GM23248 (cell line): ENCODE measurements around the gene SRP14. TPM values are rescaled to one million over a fixed set of nuclear protein-coding genes. Genes with fewer than 3 reads are reported as not detected.
"Not testable (repeated sequence)": the region's sequence is repeated elsewhere in the genome, so short reads cannot be mapped to it uniquely, and the experiment has no call there.

ENCODE experiments used
- DNase-seq: peaks from one replicate; pipeline ENCODE4 v3.0.0-alpha.2; 2015
- H2AFZ ChIP-seq: fragments of 200-600 bp; sonication (generic); 2 replicates; pipeline ENCODE4 v1.6.1; 2016; ENCODE audit warnings: antibody characterized with exemption
- H3F3A ChIP-seq: fragments of 200-600 bp; sonication (generic); 2 replicates; pipeline ENCODE4 v1.6.1; 2016; ENCODE audit warnings: mild to moderate bottlenecking, antibody characterized with exemption, mixed run types; ENCODE audit not compliant: insufficient read depth
- H3K27ac ChIP-seq: fragments of 200-600 bp; sonication (generic); 2 replicates; pipeline ENCODE4 v1.5.1; 2016; ENCODE audit warnings: mild to moderate bottlenecking
- H3K27me3 ChIP-seq: fragments of 200-600 bp; sonication (generic); replicated peaks from 2 replicates; pipeline ENCODE4 v1.6.1; 2016; ENCODE audit warnings: mild to moderate bottlenecking; ENCODE audit not compliant: insufficient read depth
- H3K36me3 ChIP-seq: fragments of 200-600 bp; sonication (generic); 2 replicates; pipeline ENCODE4 v1.6.1; 2016; ENCODE audit warnings: low read depth, mild to moderate bottlenecking
- H3K4me1 ChIP-seq: fragments of 200-600 bp; sonication (generic); 2 replicates; pipeline ENCODE4 v1.6.1; 2016; ENCODE audit warnings: mild to moderate bottlenecking; ENCODE audit not compliant: insufficient read depth
- H3K4me2 ChIP-seq: fragments of 200-600 bp; sonication (generic); one replicate; pipeline ENCODE4 v1.6.1; 2016; ENCODE audit warnings: mild to moderate bottlenecking; ENCODE audit not compliant: unreplicated experiment
- H3K4me3 ChIP-seq: fragments of 200-600 bp; sonication (generic); 2 replicates; pipeline ENCODE4 v1.5.1; 2016; ENCODE audit warnings: mild to moderate bottlenecking
- H3K79me2 ChIP-seq: fragments of 200-600 bp; sonication (generic); 2 replicates; pipeline ENCODE4 v1.6.1; 2016; ENCODE audit warnings: mild to moderate bottlenecking; ENCODE audit not compliant: insufficient read depth
- H3K9ac ChIP-seq: fragments of 200-600 bp; sonication (generic); 2 replicates; pipeline ENCODE4 v1.6.1; 2016; ENCODE audit warnings: mild to moderate bottlenecking
- H3K9me2 ChIP-seq: fragments of 200-600 bp; sonication (generic); 2 replicates; pipeline ENCODE4 v1.6.1; 2016; ENCODE audit warnings: mixed run types, mild to moderate bottlenecking, moderate library complexity; ENCODE audit not compliant: insufficient read depth
- H3K9me3 ChIP-seq: fragments of 200-600 bp; sonication (generic); one replicate; pipeline ENCODE4 v1.6.1; 2017; ENCODE audit warnings: low read depth
- H4K20me1 ChIP-seq: fragments of 200-600 bp; sonication (generic); 2 replicates; pipeline ENCODE4 v1.6.0; 2016; ENCODE audit not compliant: insufficient read depth
- EZH2 ChIP-seq: fragments of 200-600 bp; sonication (generic); IDR thresholded peaks from 2 replicates; pipeline ENCODE4 v1.6.1; 2018; ENCODE audit warnings: antibody characterized with exemption, mild to moderate bottlenecking; ENCODE audit not compliant: insufficient read depth, poor library complexity, severe bottlenecking
- EZH2phosphoT487 ChIP-seq: fragments of 200-600 bp; sonication (generic); IDR thresholded peaks from 2 replicates; pipeline ENCODE4 v1.6.1; 2018; ENCODE audit warnings: antibody characterized with exemption, moderate library complexity, mild to moderate bottlenecking, low read depth; ENCODE audit not compliant: insufficient read depth
- WGBS, 2 experiments: methylation state at CpG; one replicate each; pipeline ENCODE4 v1.1.6; 2015 to 2017; ENCODE audit warnings: low lambda C conversion rate in 2 of 2, low coverage in 1 of 2; ENCODE audit errors: missing lambda C conversion rate in 2 of 2; 5-methylcytosine and 5-hydroxymethylcytosine counted together
- in situ Hi-C: fragments of 300-500 bp; cut with MboI; formaldehyde crosslinking; loops from 2 replicates; pipeline ENCODE4 v1.15.0; 2020
- polyA plus RNA-seq: library from polyadenylated mRNA; unstranded; fragments of >200 nt; fragmentation: Nextera tagmentation; extraction: Ambion mirVana; gene quantifications from 2 replicates; pipeline ENCODE4 v1.2.1, GENCODE V29; 2016
- total RNA-seq: library from RNA; depleted of rRNA; stranded (reverse); fragments of >200 nt; shearing (Covaris generic); gene quantifications from 2 replicates; pipeline ENCODE4 v1.2.3, GENCODE V29; 2014

Gene SRP14
- total and polyA plus RNA-seq, 2 experiments from 2014 or later, result 282 to 796 TPM

DNA sequence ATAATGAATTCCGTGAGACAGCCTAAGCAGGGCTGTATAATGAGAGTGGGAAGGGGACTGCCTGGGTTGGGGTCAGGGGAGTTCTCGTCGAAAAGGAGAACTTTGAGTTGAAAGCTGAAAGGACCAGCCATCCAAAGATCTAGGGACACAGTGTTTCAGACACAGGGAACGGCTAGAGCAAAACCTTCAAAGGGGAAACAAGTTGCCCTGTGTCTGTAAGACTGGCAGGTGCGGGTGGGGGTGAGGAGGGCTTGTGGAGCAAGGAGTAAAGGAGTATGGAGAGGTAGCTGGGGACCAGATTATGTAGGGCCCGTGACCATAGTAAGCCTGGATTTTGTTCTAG lies 1.3 kb upstream of the SRP14 start:
- Histone ChIP-seq H3K4me3 (peak overlapping the region; percentile 99; the same call in 1 of the 2 replicates), H3K9me3 (no peaks in the 10 kb centered on the region), H3K4me1 (peaks cover 10% of the 10 kb centered on the region), H3K27ac (no peak overlapping the region), H3K79me2 (peaks cover 40% of the 10 kb centered on the region), H3K36me3 (peaks cover 21% of the 10 kb centered on the region), H3K9me2 (no peaks in the 10 kb centered on the region), H2AFZ (0 out of 2 replicates have a peak overlapping the region, but pooled peaks have one; percentile 99), H3K27me3 (no peaks in the 10 kb centered on the region), H3K9ac (peak overlapping the region; percentile 98; the same call in 1 of the 2 replicates), H3K4me2 (peak overlapping the region; percentile 97), H4K20me1 (no peaks in the 10 kb centered on the region), H3F3A (peaks cover 5% of the 10 kb centered on the region)
- DNase-seq, result no peak
- in situ Hi-C loops, result loop anchor here (10.0 kb wide), 2 partner anchors 175 to 235 kb away; no protein-coding TSS in a partner anchor
- WGBS, 2 experiments, result 82 to 88% methylated on average over 6 of the region's 6 CpGs
- TF ChIP-seq EZH2, result no peak
- no peak for TF ChIP-seq EZH2phosphoT487

DNA sequence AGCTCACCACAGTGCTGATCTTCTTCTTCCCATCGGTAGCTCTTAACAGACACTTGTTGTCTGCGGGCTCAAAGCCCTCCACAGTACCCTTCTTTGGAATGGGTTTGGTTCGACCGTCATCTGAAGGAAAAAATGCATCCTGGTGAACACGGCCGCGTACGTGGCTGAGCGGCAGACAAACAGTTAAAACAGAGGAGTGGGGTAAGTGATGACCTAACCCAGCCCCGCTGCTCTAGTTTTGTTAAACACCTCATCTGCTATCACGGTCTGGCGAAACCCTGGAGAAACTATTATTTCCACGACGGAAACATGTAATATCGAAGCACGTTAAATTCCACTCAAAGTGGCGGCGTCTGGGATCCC lies 725 bp downstream of the SRP14 start:
- Histone ChIP-seq H3K4me1 (peaks cover 4% of the 10 kb centered on the region), H3K9me2 (no peaks in the 10 kb centered on the region), H2AFZ (peak overlapping the region; percentile 99), H3K27me3 (no peaks in the 10 kb centered on the region), H3K4me3 (peak overlapping the region; percentile 99), H3K9me3 (no peaks in the 10 kb centered on the region), H3K4me2 (peak overlapping the region; percentile 97), H3K27ac (peak overlapping the region; percentile 92), H4K20me1 (no peaks in the 10 kb centered on the region), H3F3A (peaks cover 21% of the 10 kb centered on the region), H3K36me3 (peaks cover 41% of the 10 kb centered on the region), H3K79me2 (peaks cover 50% of the 10 kb centered on the region), H3K9ac (peak overlapping the region; percentile 98)
- in situ Hi-C loops, result no loop called here
- peak; percentile 70 for DNase-seq
- WGBS, 2 experiments, result 1 to 2% methylated on average over 18 of the region's 18 CpGs
- TF ChIP-seq EZH2 (no peak), EZH2phosphoT487 (no peak)

GRCh38 chr15:40037721-40038120 lies 1.3 kb downstream of the SRP14 start:
- no peak for TF ChIP-seq EZH2phosphoT487
- no peak for TF ChIP-seq EZH2
- Histone ChIP-seq H3K36me3 (peaks cover 46% of the 10 kb centered on the region), H3K9me2 (no peaks in the 10 kb centered on the region), H3K27me3 (no peaks in the 10 kb centered on the region), H3K9ac (peak overlapping the region; percentile 98), H3K27ac (peak overlapping the region; percentile 92), H4K20me1 (no peaks in the 10 kb centered on the region), H3K4me2 (peak overlapping the region; percentile 97), H2AFZ (no peak overlapping the region), H3K4me1 (peaks cover 4% of the 10 kb centered on the region), H3K79me2 (peaks cover 50% of the 10 kb centered on the region), H3K9me3 (no peaks in the 10 kb centered on the region), H3K4me3 (peak overlapping the region; percentile 99), H3F3A (peaks cover 25% of the 10 kb centered on the region)
- no peak for DNase-seq
- WGBS, 2 experiments, result 29 to 34% methylated on average over 3 of the region's 3 CpGs
- in situ Hi-C loops, result no loop called here

GRCh38 chr15:40035182-40035581 lies 3.8 kb downstream of the SRP14 start:
- H3K9me3 ChIP-seq, H3K4me1 ChIP-seq, H3K27ac ChIP-seq, H3K4me3 ChIP-seq, H4K20me1 ChIP-seq, H2AFZ ChIP-seq, H3K9ac ChIP-seq, H3K9me2 ChIP-seq, DNase-seq, in situ Hi-C loops, H3K4me2 ChIP-seq, H3K27me3 ChIP-seq: not testable (repeated sequence)
- 94 to 100% methylated on average over 1 of the region's 1 CpG for WGBS, 2 experiments
- H3F3A ChIP-seq, result peaks cover 46% of the 10 kb centered on the region
- H3K36me3 ChIP-seq, result peaks cover 69% of the 10 kb centered on the region
- peaks cover 50% of the 10 kb centered on the region for H3K79me2 ChIP-seq
